Measurements from ENCODE around the gene VPS9D1.

Gene VPS9D1

DNA sequence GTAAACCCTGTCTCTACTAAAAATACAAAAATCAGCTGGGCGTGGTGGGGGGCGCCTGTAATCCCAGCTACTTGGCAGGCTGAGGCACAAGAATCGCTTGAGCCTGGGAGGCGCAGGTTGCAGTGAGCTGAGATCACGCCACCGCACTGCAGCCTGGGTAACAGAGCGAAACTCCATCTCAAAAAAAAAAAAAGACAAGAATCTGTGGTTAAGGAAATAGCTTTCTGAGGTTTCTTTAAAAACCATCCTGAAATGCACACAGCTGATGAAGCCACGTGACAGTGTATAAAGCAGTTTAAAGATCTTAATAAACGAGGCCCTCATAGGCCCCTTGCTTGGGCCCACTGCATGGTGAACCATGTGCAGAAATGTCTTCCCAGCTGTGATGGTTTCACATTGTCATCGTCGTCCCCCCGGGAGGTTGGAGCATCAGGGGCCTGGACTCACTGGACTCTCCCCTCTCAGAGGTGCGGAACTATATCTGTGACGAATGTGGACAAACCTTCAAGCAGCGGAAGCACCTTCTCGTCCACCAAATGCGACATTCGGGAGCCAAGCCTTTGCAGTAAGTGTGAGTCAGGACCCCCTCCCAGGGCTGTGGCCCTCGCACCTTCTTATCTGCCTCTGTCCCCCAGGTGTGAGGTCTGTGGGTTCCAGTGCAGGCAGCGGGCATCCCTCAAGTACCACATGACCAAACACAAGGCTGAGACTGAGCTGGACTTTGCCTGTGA is 16.8 kb upstream of the VPS9D1 start:
- no peaks in the 10 kb centered on the region for H3K27me3 ChIP-seq (ENCODE audit: insufficient read depth, low read depth, severe bottlenecking)
- no peak overlapping the region for H3K4me3 ChIP-seq (ENCODE audit: low read depth, low read length)
- TF ChIP-seq, protein P1, sequence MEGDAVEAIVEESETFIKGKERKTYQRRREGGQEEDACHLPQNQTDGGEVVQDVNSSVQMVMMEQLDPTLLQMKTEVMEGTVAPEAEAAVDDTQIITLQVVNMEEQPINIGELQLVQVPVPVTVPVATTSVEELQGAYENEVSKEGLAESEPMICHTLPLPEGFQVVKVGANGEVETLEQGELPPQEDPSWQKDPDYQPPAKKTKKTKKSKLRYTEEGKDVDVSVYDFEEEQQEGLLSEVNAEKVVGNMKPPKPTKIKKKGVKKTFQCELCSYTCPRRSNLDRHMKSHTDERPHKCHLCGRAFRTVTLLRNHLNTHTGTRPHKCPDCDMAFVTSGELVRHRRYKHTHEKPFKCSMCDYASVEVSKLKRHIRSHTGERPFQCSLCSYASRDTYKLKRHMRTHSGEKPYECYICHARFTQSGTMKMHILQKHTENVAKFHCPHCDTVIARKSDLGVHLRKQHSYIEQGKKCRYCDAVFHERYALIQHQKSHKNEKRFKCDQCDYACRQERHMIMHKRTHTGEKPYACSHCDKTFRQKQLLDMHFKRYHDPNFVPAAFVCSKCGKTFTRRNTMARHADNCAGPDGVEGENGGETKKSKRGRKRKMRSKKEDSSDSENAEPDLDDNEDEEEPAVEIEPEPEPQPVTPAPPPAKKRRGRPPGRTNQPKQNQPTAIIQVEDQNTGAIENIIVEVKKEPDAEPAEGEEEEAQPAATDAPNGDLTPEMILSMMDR (IDR thresholded peaks at IDR 0.05; ENCODE audit: low read depth, low read length), result no peak
- H3K27ac ChIP-seq, result no peak overlapping the region
- no peak for DNase-seq
- peaks cover 48% of the 10 kb centered on the region for H3K36me3 ChIP-seq
- H3K9me3 ChIP-seq (ENCODE audit: severe bottlenecking), result no peaks in the 10 kb centered on the region

DNA sequence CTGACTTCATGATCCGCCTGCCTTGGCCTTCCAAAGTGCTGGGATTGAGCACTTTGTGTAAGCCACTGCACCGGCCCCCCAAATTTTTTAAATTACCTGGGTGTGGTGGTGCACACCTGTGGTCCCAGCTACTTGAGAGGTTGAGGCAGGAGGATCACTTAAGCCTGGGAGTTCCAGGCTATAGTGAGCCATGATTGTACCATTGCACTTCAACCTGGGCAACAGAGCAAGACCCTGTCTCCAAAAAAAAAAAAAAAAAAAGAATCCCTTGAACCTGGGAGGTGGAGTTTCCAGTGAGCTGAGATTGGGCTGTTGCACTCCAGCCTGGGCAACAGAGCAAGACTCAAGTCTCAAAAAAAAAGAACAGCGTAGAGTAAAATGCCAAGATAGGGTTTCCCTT is 15.9 kb upstream of the VPS9D1 start:
- H3K36me3 ChIP-seq, result peaks cover 46% of the 10 kb centered on the region
- TF ChIP-seq, protein P1 (IDR thresholded peaks at IDR 0.05; ENCODE audit: low read depth, low read length), result no peak

DNA sequence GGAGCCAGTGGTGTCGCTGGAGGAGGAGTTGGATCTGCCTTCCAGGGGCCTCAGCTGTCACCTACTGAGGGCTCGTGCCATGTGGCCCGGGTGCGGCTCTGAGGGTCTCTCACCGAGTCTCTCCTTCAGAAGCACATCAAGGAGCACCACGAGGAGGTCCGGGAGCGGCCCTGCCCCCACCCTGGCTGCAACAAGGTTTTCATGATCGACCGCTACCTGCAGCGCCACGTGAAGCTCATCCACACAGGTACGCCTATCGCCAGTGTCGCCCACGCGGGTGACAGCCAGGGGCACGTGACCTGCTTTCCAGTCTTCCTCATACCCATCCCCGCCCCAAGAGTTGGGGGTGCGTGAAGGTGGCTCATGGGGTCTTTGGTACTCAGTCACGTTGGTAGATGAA is 13.1 kb upstream of the VPS9D1 start:
- no peaks in the 10 kb centered on the region for H3K9me3 ChIP-seq (ENCODE audit: severe bottlenecking)
- H3K4me3 ChIP-seq (ENCODE audit: low read depth, low read length), result no peak overlapping the region
- no peaks in the 10 kb centered on the region for H3K27me3 ChIP-seq (ENCODE audit: insufficient read depth, low read depth, severe bottlenecking)
- TF ChIP-seq, protein P1 (IDR thresholded peaks at IDR 0.05; ENCODE audit: low read depth, low read length), result no peak
- H3K27ac ChIP-seq, result no peak overlapping the region
- no peak for DNase-seq
- H3K36me3 ChIP-seq, result peaks cover 40% of the 10 kb centered on the region

More for the DNA sequence above, 15.9 kb upstream of the VPS9D1 start:
- H3K27ac ChIP-seq, result no peak overlapping the region
- H3K27me3 ChIP-seq (ENCODE audit: insufficient read depth, low read depth, severe bottlenecking), result no peaks in the 10 kb centered on the region
- no peak for DNase-seq
- H3K4me3 ChIP-seq (ENCODE audit: low read depth, low read length), result no peak overlapping the region
- no peaks in the 10 kb centered on the region for H3K9me3 ChIP-seq (ENCODE audit: severe bottlenecking)

DNA sequence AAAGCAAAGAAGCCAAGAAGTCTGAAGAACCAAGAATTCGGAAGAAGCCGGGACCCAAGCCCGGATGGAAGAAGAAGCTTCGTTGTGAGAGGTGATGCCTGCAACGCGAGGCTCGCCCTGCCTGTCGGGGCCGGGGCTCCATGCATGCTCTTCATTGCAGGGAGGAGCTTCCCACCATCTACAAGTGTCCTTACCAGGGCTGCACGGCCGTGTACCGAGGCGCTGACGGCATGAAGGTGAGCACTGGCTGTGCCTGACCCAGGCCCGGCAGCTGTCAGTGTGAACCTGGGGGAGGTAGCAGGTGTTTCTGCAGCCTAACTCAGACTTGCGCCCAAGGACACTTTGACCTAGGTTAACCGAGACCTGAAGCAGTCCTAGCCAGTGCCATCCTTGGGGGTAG is 12.6 kb upstream of the VPS9D1 start:
- Histone ChIP-seq H3K4me3 (ENCODE audit: low read depth, low read length) (no peak overlapping the region), H3K27me3 (ENCODE audit: insufficient read depth, low read depth, severe bottlenecking) (no peaks in the 10 kb centered on the region), H3K36me3 (peaks cover 38% of the 10 kb centered on the region), H3K27ac (no peak overlapping the region), H3K9me3 (ENCODE audit: severe bottlenecking) (no peaks in the 10 kb centered on the region)
- no peak for DNase-seq
- TF ChIP-seq, protein P1 (IDR thresholded peaks at IDR 0.05; ENCODE audit: low read depth, low read length), result no peak

DNA sequence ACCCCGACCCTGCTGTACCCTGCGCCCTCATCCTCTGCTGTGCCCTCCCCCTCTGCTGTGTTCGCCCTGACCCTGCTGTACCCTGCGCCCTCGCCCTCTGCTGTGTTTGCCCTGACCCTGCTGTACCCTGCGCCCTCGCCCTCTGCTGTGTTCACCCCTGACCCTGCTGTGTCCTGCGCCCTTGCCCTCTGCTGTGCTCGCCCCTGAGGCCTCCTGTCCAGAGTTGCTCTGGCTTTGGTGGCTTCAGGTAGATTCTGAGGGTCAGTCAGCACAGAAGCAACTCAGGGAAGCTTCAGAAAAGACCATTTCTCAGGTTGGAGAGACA is 12.2 kb upstream of the VPS9D1 start:
- H3K27ac ChIP-seq, result no peak overlapping the region
- TF ChIP-seq, protein P1 (IDR thresholded peaks at IDR 0.05; ENCODE audit: low read depth, low read length), result no peak
- no peaks in the 10 kb centered on the region for H3K27me3 ChIP-seq (ENCODE audit: insufficient read depth, low read depth, severe bottlenecking)
- H3K9me3 ChIP-seq (ENCODE audit: severe bottlenecking), result no peaks in the 10 kb centered on the region
- DNase-seq, result no peak
- H3K4me3 ChIP-seq (ENCODE audit: low read depth, low read length), result no peak overlapping the region
- H3K36me3 ChIP-seq, result peaks cover 34% of the 10 kb centered on the region

All from WERI-Rb-1 (cell line).